NCI-H1436 (cell line): ENCODE data around the gene FUT2.
"Not testable (repeated sequence)": the region's sequence is repeated elsewhere in the genome, so short reads cannot be mapped to it uniquely, and the experiment has no call there.

ENCODE experiments used
- DNase-seq: peaks from one replicate; lab custom pipeline; 2025; lab: John Stamatoyannopoulos, UW

Gene FUT2

GRCh38 chr19:48702701-48703100, 6.9 kb downstream of the FUT2 start:
- DNase-seq, result no peak

- DNase-seq, result no peak
Measured at GRCh38 chr19:48703316-48703715, 7.5 kb downstream of the FUT2 start.

- no peak for DNase-seq
Measured at GRCh38 chr19:48705431-48705830, 9.7 kb downstream of the FUT2 start.

GRCh38 chr19:48708471-48708870, 12.7 kb downstream of the FUT2 start:
- DNase-seq, result no peak

- DNase-seq, result no peak
Measured at GRCh38 chr19:48711106-48711662, 15.4 kb downstream of the FUT2 start.

- peak; percentile 37 for DNase-seq
Measured at GRCh38 chr19:48713041-48713863, 17.5 kb downstream of the FUT2 start.

- peak; percentile 100 for DNase-seq
Measured at GRCh38 chr19:48713864-48714755, 18.3 kb downstream of the FUT2 start.

- DNase-seq, result no peak
Measured at GRCh38 chr19:48714759-48715675, 19.2 kb downstream of the FUT2 start.

GRCh38 chr19:48715681-48716171, 20.0 kb downstream of the FUT2 start:
- no peak for DNase-seq

GRCh38 chr19:48716562-48717291, 21.0 kb downstream of the FUT2 start:
- no peak for DNase-seq

GRCh38 chr19:48718106-48718505, 22.3 kb downstream of the FUT2 start:
- not testable (repeated sequence) for DNase-seq

GRCh38 chr19:48718711-48719231, 23.0 kb downstream of the FUT2 start:
- no peak for DNase-seq

- peak; percentile 60 for DNase-seq
Measured at GRCh38 chr19:48719263-48720171, 23.7 kb downstream of the FUT2 start, which contains the start of gene MAMSTR. Gene MAMSTR, minus strand, starts transcription at chr19:48719725. Its CDS starts 694 bp downstream, at chr19:48719031.

- no peak for DNase-seq
Measured at GRCh38 chr19:48720251-48720612, 24.5 kb downstream of the FUT2 start.

GRCh38 chr19:48720613-48721296, 25.0 kb downstream of the FUT2 start:
- peak; percentile 100 for DNase-seq

- no peak for DNase-seq
Measured at GRCh38 chr19:48722196-48722708, 26.5 kb downstream of the FUT2 start.

- peak; percentile 76 for DNase-seq
Measured at GRCh38 chr19:48724796-48725753, 29.3 kb downstream of the FUT2 start.
